ENCODE results near the gene C17orf107.

C17orf107 gene

GRCh38 chr17:4950075-4950745 lies 50.9 kb downstream of the C17orf107 start:
- no peak for DNase-seq

- DNase-seq = no peak
Measured at GRCh38 chr17:4950746-4951204, 51.4 kb downstream of the C17orf107 start, which contains the start of gene ENO3. ENO3 (plus strand) TSS chr17:4951119; CDS start chr17:4951830, 711 bp downstream.

- no peak for DNase-seq
Measured at GRCh38 chr17:4951486-4951885, 52.1 kb downstream of the C17orf107 start.

All from cortex of kidney (tissue), 1 donor.